Body of pancreas (tissue), 4 donors: ENCODE measurements around the gene ABCB4. TPM values are rescaled to one million over a fixed set of nuclear protein-coding genes. Genes with fewer than 3 reads are reported as not detected.
A peak's percentile ranks its signal among the peaks of the same experiment; 100 is the strongest.

Experiments
- ATAC-seq: fragments of 150-250 bp; one replicate; pipeline ENCODE4 v1.9.1; 2016
- DNase-seq, 4 donors: peaks; one replicate each; pipeline ENCODE4 v3.0.0-alpha.2; 2019
- H3K27ac ChIP-seq, 4 donors: fragments of 200-600 bp; sonication (generic); 1 replicate in 3 of 4; 2 replicates in 1 of 4; pipeline versions ENCODE4 v1.5.1 to v1.6.1; 2016 to 2019; ENCODE audit warnings: mild to moderate bottlenecking in 1 of 4, mixed read lengths in 1 of 4, moderate library complexity in 1 of 4
- H3K27me3 ChIP-seq, 2 donors: fragments of 200-600 bp; sonication (generic); one replicate each; pipeline ENCODE4 v1.6.0; 2016; ENCODE audit warnings: mild to moderate bottlenecking in 1 of 2
- H3K36me3 ChIP-seq, 2 donors: fragments of 200-600 bp; sonication (generic); replicated peaks in 1 of 2; 2 replicates each; pipeline ENCODE4 v1.5.1; 2016; ENCODE audit warnings: low read depth in 2 of 2; ENCODE audit not compliant: insufficient read depth in 1 of 2
- H3K4me1 ChIP-seq: fragments of 200-600 bp; sonication (generic); one replicate; pipeline ENCODE4 v1.6.0; 2016
- H3K4me3 ChIP-seq, 2 donors: fragments of 200-600 bp; sonication (generic); 1 replicate in 1 of 2; 2 replicates in 1 of 2; pipeline ENCODE4 v1.5.1; 2016 to 2019
- H3K9me3 ChIP-seq, 3 donors: fragments of 200-600 bp; sonication (generic); 1 replicate in 2 of 3; 2 replicates in 1 of 3; pipeline ENCODE4 v1.5.1; 2016
- CTCF ChIP-seq, 7 experiments: fragments of 450-650 bp in 4 of 7; fragments of 200-600 bp in 3 of 7; sonication (generic) in 3 of 7; IDR thresholded peaks; one replicate each; pipeline ENCODE4 v1.5.1; 2016 to 2019; ENCODE audit warnings: antibody characterized with exemption in 7 of 7
- POLR2A ChIP-seq, 3 donors: fragments of 450-650 bp; IDR thresholded peaks; one replicate each; pipeline ENCODE4 v1.6.1; 2016; ENCODE audit warnings: antibody characterized with exemption in 3 of 3, mild to moderate bottlenecking in 2 of 3
- WGBS, 2 donors: methylation state at CpG; one replicate each; pipeline ENCODE4 v1.1.5; 2017; 5-methylcytosine and 5-hydroxymethylcytosine counted together
- intact Hi-C: fragments of 100-400 bp; cut with DNase I; formaldehyde crosslinking; loops from one replicate; pipeline ENCODE4 v1.15.1; 2023
- total RNA-seq, 2 donors: library from RNA; depleted of rRNA; stranded (reverse); fragments of >200 nt; gene quantifications; one replicate each; pipeline ENCODE4 v1.1.0, GENCODE V29; 2016

ABCB4 gene
- total RNA-seq, 2 donors from 2014 or later, result under 0.01 TPM; not detected in 1

- TF ChIP-seq CTCF (IDR thresholded peaks at IDR 0.05), result no peak
- no peak for TF ChIP-seq POLR2A (IDR thresholded peaks at IDR 0.05)
- no peak overlapping the region for H3K27ac ChIP-seq
- H3K4me1 ChIP-seq, result no peaks in the 10 kb centered on the region
- intact Hi-C loops, result no loop called here
- no peaks in the 10 kb centered on the region for H3K27me3 ChIP-seq
- no peak for ATAC-seq
- H3K9me3 ChIP-seq, result no peaks in the 10 kb centered on the region
- no peak overlapping the region for H3K4me3 ChIP-seq
- DNase-seq, result no peak
- no peaks in the 10 kb centered on the region for H3K36me3 ChIP-seq
- WGBS, 2 donors, result 51 to 52% methylated on average over 4 of the region's 4 CpGs
Observed at GRCh38 chr7:87452279-87452678, 23.2 kb downstream of the ABCB4 start.

- WGBS, 2 donors, result 67 to 79% methylated on average over 4 of the region's 4 CpGs
- Histone ChIP-seq H3K36me3 (no peaks in the 10 kb centered on the region), H3K27ac (no peak overlapping the region), H3K27me3 (no peaks in the 10 kb centered on the region), H3K9me3 (no peaks in the 10 kb centered on the region), H3K4me3 (no peak overlapping the region), H3K4me1 (no peaks in the 10 kb centered on the region)
- TF ChIP-seq CTCF (IDR thresholded peaks at IDR 0.05) (no peak), POLR2A (IDR thresholded peaks at IDR 0.05) (no peak)
- ATAC-seq (no peak), DNase-seq (no peak)
- intact Hi-C loops, result no loop called here
Observed at GRCh38 chr7:87451187-87451586, 24.3 kb downstream of the ABCB4 start.

- ATAC-seq (no peak), DNase-seq (no peak)
- WGBS, 2 donors, result 19 to 35% methylated on average over 1 of the region's 1 CpG
- Histone ChIP-seq H3K9me3 (no peaks in the 10 kb centered on the region), H3K27ac (no peak overlapping the region), H3K4me1 (no peaks in the 10 kb centered on the region), H3K4me3 (no peak overlapping the region), H3K27me3 (no peaks in the 10 kb centered on the region), H3K36me3 (no peaks in the 10 kb centered on the region)
- TF ChIP-seq POLR2A (IDR thresholded peaks at IDR 0.05) (no peak), CTCF (IDR thresholded peaks at IDR 0.05) (no peak)
- intact Hi-C loops, result no loop called here
Observed at GRCh38 chr7:87450706-87451105, 24.8 kb downstream of the ABCB4 start.

GRCh38 chr7:87448388-87448787, 27.1 kb downstream of the ABCB4 start:
- intact Hi-C loops, result no loop called here
- Histone ChIP-seq H3K9me3 (no peaks in the 10 kb centered on the region), H3K27ac (no peak overlapping the region), H3K27me3 (no peaks in the 10 kb centered on the region), H3K4me3 (no peak overlapping the region), H3K36me3 (no peaks in the 10 kb centered on the region), H3K4me1 (no peaks in the 10 kb centered on the region)
- WGBS, 2 donors, result 57 to 74% methylated on average over 7 of the region's 7 CpGs
- ATAC-seq, result peak; percentile 30
- DNase-seq, result peak in 3 of 4 donors; percentile 16 to 40 (median 17)
- TF ChIP-seq CTCF (IDR thresholded peaks at IDR 0.05) (no peak), POLR2A (IDR thresholded peaks at IDR 0.05) (no peak)

- no peak overlapping the region for H3K27ac ChIP-seq
- H3K4me3 ChIP-seq, result no peak overlapping the region
- no peaks in the 10 kb centered on the region for H3K4me1 ChIP-seq
- ATAC-seq (no peak), DNase-seq (no peak)
- 73 to 78% methylated on average over 4 of the region's 4 CpGs for WGBS, 2 donors
- H3K36me3 ChIP-seq, result no peaks in the 10 kb centered on the region
- no peak for TF ChIP-seq POLR2A (IDR thresholded peaks at IDR 0.05)
- no peaks in the 10 kb centered on the region for H3K27me3 ChIP-seq
- H3K9me3 ChIP-seq, result no peaks in the 10 kb centered on the region
- intact Hi-C loops, result no loop called here
Observed at GRCh38 chr7:87447116-87447635, 28.3 kb downstream of the ABCB4 start.
